ENCODE results near the gene SCNM1. TPM values are rescaled to one million over a fixed set of nuclear protein-coding genes. Genes with fewer than 3 reads are reported as not detected.
"Not testable (repeated sequence)": the region's sequence is repeated elsewhere in the genome, so short reads cannot be mapped to it uniquely, and the experiment has no call there.

The SCNM1 gene
- total and polyA plus RNA-seq, 7 experiments from 2014 or later: 37.1 to 73.1 (median 63.1) TPM

DNA sequence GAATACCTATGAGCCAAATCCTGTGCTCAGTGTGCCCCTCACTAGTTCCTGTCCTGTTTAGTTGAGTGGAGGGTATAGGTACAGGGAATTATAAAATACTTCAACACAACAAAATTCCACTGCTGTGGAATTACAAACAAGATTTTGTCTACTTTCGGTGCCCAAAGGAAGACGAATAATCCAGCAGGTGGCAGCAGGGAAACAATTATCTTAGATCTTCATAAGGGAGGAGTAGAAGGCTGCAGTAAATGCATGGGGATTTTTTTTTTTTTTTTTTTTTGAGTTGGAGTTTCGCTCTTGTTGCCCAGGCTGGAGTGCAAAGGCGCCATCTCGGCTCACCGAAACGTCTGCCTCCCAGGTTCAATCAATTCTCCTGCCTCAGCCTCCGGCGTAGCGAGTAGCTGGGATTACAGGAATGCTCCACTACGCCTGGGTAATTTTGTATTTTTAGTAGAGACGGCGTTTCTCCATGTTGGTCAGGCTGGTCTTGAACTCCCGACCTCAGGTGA lies 30.4 kb downstream of the SCNM1 start:
- Mint-ChIP-seq H3K4me3 (peak overlapping the region in 9 of 10 donors; percentile 5 to 70 (median 44)), H3K36me3 (peaks cover 0 to 15% (median 3%) of the 10 kb centered on the region in 5 donors), H3K9me3 (peaks cover 0 to 6% (median 0%) of the 10 kb centered on the region in 11 donors), H3K27ac (peak overlapping the region in 3 of 9 donors; percentile 24 to 75 (median 43)), H3K4me1 (peaks cover 23 to 42% (median 37%) of the 10 kb centered on the region in 7 donors), H3K27me3 (peaks cover 0 to 14% (median 0%) of the 10 kb centered on the region in 5 donors)
- no peak overlapping the region for H3K4me3 ChIP-seq (ENCODE audit: low read length)
- H3K36me3 ChIP-seq (ENCODE audit: control insufficient read depth in 2 of 3, insufficient read depth in 3 of 3, low read length in 3 of 3): no peaks in the 10 kb centered on the region
- H3K4me1 ChIP-seq (ENCODE audit: control insufficient read depth in 2 of 2, insufficient read depth in 2 of 2, low read length in 2 of 2): peaks cover 10 to 11% of the 10 kb centered on the region in 2 donors
- peak in 7 of 9 donors; percentile 47 to 67 (median 60) for DNase-seq
- ChIA-PET POLR2A (interaction anchor here (0.7 kb wide), 1 partner anchor 95 kb away, joined by 7 read pairs; no protein-coding TSS in a partner anchor), CTCF (interaction anchor here (0.6 kb wide), 1 partner anchor 172 kb away, joined by 4 read pairs; no protein-coding TSS in a partner anchor)
- no peak overlapping the region for H3K27ac ChIP-seq (ENCODE audit: low read depth, low read length)
- H3K9me3 ChIP-seq (ENCODE audit: control insufficient read depth in 2 of 3, low read length in 3 of 3): no peaks in the 10 kb centered on the region
- intact Hi-C loops (cut with micrococcal nuclease): loop anchor here (1.0 to 2.0 kb wide), 3 partner anchors 55 to 144 kb away; partner anchors contain the start of gene PI4KB (in 1 of the 2)
- ATAC-seq: peak; percentile 31
- no peaks in the 10 kb centered on the region for H3K27me3 ChIP-seq (ENCODE audit: control insufficient read depth in 2 of 2, insufficient read depth in 2 of 2, low read length in 2 of 2)

DNA sequence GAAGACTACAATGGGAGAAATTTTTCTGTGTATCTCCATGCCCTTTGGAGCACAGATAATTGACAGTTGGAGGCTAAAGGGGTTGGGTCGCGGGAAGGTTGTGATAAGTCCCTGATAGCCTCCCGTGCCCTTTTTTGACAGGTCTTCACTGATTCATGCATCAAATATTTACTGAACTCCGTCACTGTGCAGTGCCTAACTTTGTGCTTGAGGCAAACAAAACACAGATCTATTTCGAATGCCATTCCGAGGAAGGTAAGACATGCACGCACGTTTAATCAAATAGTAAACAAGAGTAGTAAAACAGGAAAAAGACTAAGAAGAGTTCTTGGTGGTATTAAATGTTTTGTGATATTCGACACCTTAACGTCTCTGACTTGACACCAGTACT lies 31.9 kb downstream of the SCNM1 start:
- H3K4me1 Mint-ChIP-seq: peaks cover 31 to 53% (median 46%) of the 10 kb centered on the region in 7 donors
- DNase-seq (no peak), ATAC-seq (no peak)
- H3K9me3 Mint-ChIP-seq: peaks cover 0 to 6% (median 0%) of the 10 kb centered on the region in 11 donors
- H3K27me3 ChIP-seq (ENCODE audit: control insufficient read depth in 2 of 2, insufficient read depth in 2 of 2, low read length in 2 of 2): no peaks in the 10 kb centered on the region
- ChIA-PET POLR2A (no interaction called here), CTCF (interaction anchor here (1.1 kb wide), 1 partner anchor 142 kb away, joined by 3 read pairs; no protein-coding TSS in a partner anchor)
- H3K4me3 Mint-ChIP-seq: peak overlapping the region; percentile 93 to 100 (median 98)
- peaks cover 0 to 7% (median 0%) of the 10 kb centered on the region in 3 experiments for H3K36me3 ChIP-seq (ENCODE audit: control insufficient read depth in 2 of 3, insufficient read depth in 3 of 3, low read length in 3 of 3)
- peaks cover 0 to 15% (median 4%) of the 10 kb centered on the region in 5 donors for H3K36me3 Mint-ChIP-seq
- H3K27ac Mint-ChIP-seq: peak overlapping the region; percentile 95 to 99 (median 98)
- H3K27ac ChIP-seq (ENCODE audit: low read depth, low read length): peak overlapping the region; percentile 88
- intact Hi-C loops (cut with micrococcal nuclease): loop anchor here (1.0 to 2.0 kb wide), 14 partner anchors 8 to 565 kb away; partner anchors contain the start of genes LYSMD1 (in 2 of the 2), PSMB4 (in 2 of the 2), VPS72 (in 2 of the 2) and MRPL9 (in 1 of the 2)
- H3K4me1 ChIP-seq (ENCODE audit: control insufficient read depth in 2 of 2, insufficient read depth in 2 of 2, low read length in 2 of 2): peaks cover 11% of the 10 kb centered on the region in 2 donors
- peaks cover 0 to 13% (median 0%) of the 10 kb centered on the region in 5 donors for H3K27me3 Mint-ChIP-seq
- peak overlapping the region; percentile 83 for H3K4me3 ChIP-seq (ENCODE audit: low read length)
- no peaks in the 10 kb centered on the region for H3K9me3 ChIP-seq (ENCODE audit: control insufficient read depth in 2 of 3, low read length in 3 of 3)

DNA sequence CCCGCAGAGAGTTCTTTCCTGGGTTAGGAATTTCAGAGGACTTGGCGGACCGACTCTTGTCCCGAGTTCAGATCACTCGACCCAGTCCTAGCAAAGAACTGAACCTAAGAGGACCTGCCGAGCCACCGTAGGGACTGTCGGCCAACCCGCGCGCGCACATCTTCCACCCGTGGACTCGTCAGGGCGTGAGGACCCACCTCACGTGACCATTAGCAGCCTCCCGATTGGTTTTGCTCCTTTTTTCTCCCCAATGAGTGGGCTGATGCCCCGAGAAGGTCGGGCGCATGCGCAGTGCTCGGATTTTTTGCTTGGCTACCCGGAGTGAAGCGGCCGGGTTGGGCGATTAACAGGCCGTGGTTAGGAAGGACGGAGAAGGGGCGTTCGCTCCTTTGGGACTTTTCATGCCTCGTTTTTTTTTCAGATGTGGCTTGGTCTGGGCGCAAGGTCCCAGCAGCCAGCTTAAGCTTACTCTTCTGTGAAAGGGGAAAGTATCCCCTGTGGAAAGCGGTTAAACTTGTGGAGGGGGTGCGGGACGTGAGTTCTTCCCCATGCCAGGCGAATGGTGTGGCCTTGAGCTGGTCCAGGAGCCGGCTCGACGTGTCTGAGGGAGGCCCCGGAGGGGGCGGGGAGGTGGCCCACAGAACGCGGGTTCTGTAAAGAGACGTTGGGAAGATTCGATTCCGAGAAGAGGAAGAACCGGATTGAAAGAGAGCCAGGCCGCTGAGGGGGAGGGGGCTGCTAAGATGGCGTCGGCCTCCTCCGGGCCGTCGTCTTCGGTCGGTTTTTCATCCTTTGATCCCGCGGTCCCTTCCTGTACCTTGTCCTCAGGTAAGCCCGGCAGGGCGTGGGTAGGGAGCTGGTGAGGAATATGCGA lies 32.5 kb downstream of the SCNM1 start, which contains the start of gene PIP5K1A:
PIP5K1A (plus strand) TSS at position 299 of the 874 bp plus-strand sequence; CDS start at position 744, 445 bp downstream.
- Mint-ChIP-seq H3K27ac (peak within 1 kb of the TSS; percentile 95 to 99 (median 98)), H3K36me3 (peaks cover 0 to 15% (median 4%) of the 10 kb centered on the region in 5 donors), H3K27me3 (peaks cover 0 to 12% (median 0%) of the 10 kb centered on the region in 5 donors), H3K9me3 (peaks cover 0 to 6% (median 0%) of the 10 kb centered on the region in 11 donors), H3K4me1 (peaks cover 31 to 56% (median 46%) of the 10 kb centered on the region in 7 donors), H3K4me3 (peak within 1 kb of the TSS; percentile 93 to 100 (median 98))
- intact Hi-C loops (cut with micrococcal nuclease): loop anchor here (1.0 to 2.0 kb wide), 13 partner anchors 8 to 564 kb away; partner anchors contain the start of genes LYSMD1 (in 2 of the 2), PSMB4 (in 2 of the 2), VPS72 (in 2 of the 2) and MRPL9 (in 1 of the 2)
- Histone ChIP-seq H3K4me3 (ENCODE audit: low read length) (peak within 1 kb of the TSS; percentile 83), H3K27me3 (ENCODE audit: control insufficient read depth in 2 of 2, insufficient read depth in 2 of 2, low read length in 2 of 2) (no peaks in the 10 kb centered on the region), H3K9me3 (ENCODE audit: control insufficient read depth in 2 of 3, low read length in 3 of 3) (no peaks in the 10 kb centered on the region), H3K4me1 (ENCODE audit: control insufficient read depth in 2 of 2, insufficient read depth in 2 of 2, low read length in 2 of 2) (peaks cover 11% of the 10 kb centered on the region in 2 donors), H3K27ac (ENCODE audit: low read depth, low read length) (peak within 1 kb of the TSS; percentile 88), H3K36me3 (ENCODE audit: control insufficient read depth in 2 of 3, insufficient read depth in 3 of 3, low read length in 3 of 3) (peaks cover 0 to 10% (median 0%) of the 10 kb centered on the region in 3 experiments)
- peak; percentile 98 for ATAC-seq
- peak; percentile 96 to 99 (median 97) for DNase-seq
- ChIA-PET POLR2A (interaction anchor here (0.7 to 1.5 kb wide), 9 partner anchors 9 to 152 kb away, joined by 3 to 17 read pairs (median 3); partner anchors contain the start of genes VPS72 and ZNF687), CTCF (interaction anchor here (0.9 kb wide), 1 partner anchor 24 kb away, joined by 3 read pairs; no protein-coding TSS in a partner anchor)

DNA sequence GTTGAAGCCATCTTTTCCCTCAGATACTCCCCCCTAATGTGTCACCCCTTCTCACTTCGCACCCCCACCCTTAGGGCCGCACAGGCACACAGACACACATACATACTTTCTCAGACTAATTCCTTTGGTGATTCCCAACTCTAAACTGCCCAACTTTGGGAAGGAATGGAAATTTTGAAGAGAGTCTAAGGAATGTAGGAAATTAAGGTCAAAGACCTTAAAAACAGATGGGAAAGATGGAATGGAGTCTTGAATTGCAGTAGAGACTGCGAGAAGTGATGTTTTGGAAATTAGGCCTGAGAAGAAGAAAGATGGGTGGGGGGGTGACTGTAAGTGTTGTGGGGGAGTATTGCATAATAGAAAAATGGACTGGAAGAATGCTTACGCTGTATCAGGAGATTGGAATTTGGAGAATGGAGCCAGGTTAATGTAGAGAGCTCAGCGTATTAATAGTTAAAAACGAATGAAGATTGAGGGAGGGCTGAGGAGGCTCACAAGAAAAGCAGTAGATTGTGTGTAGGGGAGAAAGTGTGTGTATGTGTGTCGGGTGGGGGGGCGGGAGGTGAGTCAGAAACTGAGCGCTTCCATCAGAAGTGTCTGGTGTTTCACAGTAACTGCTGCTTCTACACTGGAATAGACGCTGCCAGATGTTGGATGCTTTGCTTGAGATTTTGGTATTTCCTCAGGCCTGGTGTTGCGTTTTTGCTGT lies 34.1 kb downstream of the SCNM1 start:
- CTCF ChIA-PET: interaction anchor here (0.6 to 1.0 kb wide), 3 partner anchors 25 to 667 kb away, joined by 3 to 11 read pairs (median 3); no protein-coding TSS in a partner anchor
- Histone ChIP-seq H3K9me3 (ENCODE audit: control insufficient read depth in 2 of 3, low read length in 3 of 3) (no peaks in the 10 kb centered on the region), H3K27ac (ENCODE audit: low read depth, low read length) (peak overlapping the region; percentile 88), H3K4me3 (ENCODE audit: low read length) (peak overlapping the region; percentile 83), H3K4me1 (ENCODE audit: control insufficient read depth in 2 of 2, insufficient read depth in 2 of 2, low read length in 2 of 2) (peaks cover 11% of the 10 kb centered on the region in 2 donors), H3K36me3 (ENCODE audit: control insufficient read depth in 2 of 3, insufficient read depth in 3 of 3, low read length in 3 of 3) (peaks cover 0 to 12% (median 0%) of the 10 kb centered on the region in 3 experiments), H3K27me3 (ENCODE audit: control insufficient read depth in 2 of 2, insufficient read depth in 2 of 2, low read length in 2 of 2) (no peaks in the 10 kb centered on the region)
- Mint-ChIP-seq H3K27me3 (peaks cover 0 to 6% (median 0%) of the 10 kb centered on the region in 5 donors), H3K27ac (peak overlapping the region; percentile 95 to 99 (median 98)), H3K36me3 (peaks cover 0 to 17% (median 5%) of the 10 kb centered on the region in 5 donors), H3K4me1 (peaks cover 39 to 69% (median 54%) of the 10 kb centered on the region in 7 donors), H3K9me3 (peaks cover 0 to 6% (median 0%) of the 10 kb centered on the region in 11 donors), H3K4me3 (peak overlapping the region; percentile 93 to 100 (median 98))
- intact Hi-C loops (cut with micrococcal nuclease): loop anchor here (2.0 kb wide), 4 partner anchors 35 to 563 kb away; partner anchors contain the start of genes LYSMD1 (in 1 of the 2), MRPL9 (in 1 of the 2), PSMB4 (in 1 of the 2) and TNFAIP8L2 (in 1 of the 2)
- POLR2A ChIA-PET: interaction anchor here (0.6 to 1.2 kb wide), 6 partner anchors 41 to 203 kb away, joined by 3 to 4 read pairs (median 4); partner anchors contain the start of genes GABPB2 and TNFAIP8L2
- no peak for ATAC-seq
- peak in 1 of 9 donors; percentile 24 for DNase-seq

DNA sequence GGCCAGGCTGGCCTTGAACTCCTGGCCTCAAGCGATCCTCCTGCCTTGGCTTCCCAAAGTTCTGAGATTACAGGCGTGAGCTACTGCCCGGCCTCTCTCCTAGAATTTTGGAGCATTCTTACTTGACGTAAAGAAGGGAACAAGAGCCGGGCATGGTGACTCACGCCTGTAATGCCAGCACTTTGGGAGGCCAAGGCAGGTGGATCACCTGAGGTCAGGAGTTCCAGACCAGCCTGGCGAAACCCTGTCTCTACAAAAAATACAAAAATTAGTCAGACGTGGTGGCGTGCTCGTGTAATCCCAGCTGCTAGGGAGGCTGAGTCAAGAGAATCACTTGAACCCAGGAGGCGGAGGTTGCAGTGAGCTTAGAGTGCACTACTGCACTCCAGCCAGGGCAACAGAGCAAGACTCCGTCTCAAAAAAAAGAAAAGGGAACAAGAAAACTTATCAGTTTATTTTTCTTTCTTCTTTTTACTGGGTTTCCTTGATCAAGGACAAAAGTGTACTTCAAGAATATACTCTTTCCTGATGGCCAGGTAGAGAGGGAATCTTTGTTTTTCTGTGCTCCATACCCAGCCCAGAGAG lies 39.5 kb downstream of the SCNM1 start:
- H3K4me3 ChIP-seq (ENCODE audit: low read length); POLR2A ChIA-PET; intact Hi-C loops (cut with micrococcal nuclease); CTCF ChIA-PET; H3K27ac ChIP-seq (ENCODE audit: low read depth, low read length); ATAC-seq; H3K4me1 ChIP-seq (ENCODE audit: control insufficient read depth in 2 of 2, insufficient read depth in 2 of 2, low read length in 2 of 2); DNase-seq; H3K4me3 Mint-ChIP-seq; H3K27me3 ChIP-seq (ENCODE audit: control insufficient read depth in 2 of 2, insufficient read depth in 2 of 2, low read length in 2 of 2); H3K9me3 ChIP-seq (ENCODE audit: control insufficient read depth in 2 of 3, low read length in 3 of 3); H3K27me3 Mint-ChIP-seq; H3K9me3 Mint-ChIP-seq: not testable (repeated sequence)
- H3K36me3 ChIP-seq (ENCODE audit: control insufficient read depth in 2 of 3, insufficient read depth in 3 of 3, low read length in 3 of 3): peaks cover 0 to 41% (median 0%) of the 10 kb centered on the region in 3 experiments
- peak overlapping the region in 2 of 9 donors; percentile 12 to 16 for H3K27ac Mint-ChIP-seq
- peaks cover 0 to 14% (median 12%) of the 10 kb centered on the region in 5 donors for H3K36me3 Mint-ChIP-seq
- H3K4me1 Mint-ChIP-seq: peaks cover 23 to 49% (median 30%) of the 10 kb centered on the region in 7 donors

All from naive thymus-derived CD4-positive, alpha-beta T cell (primary cell).